BLaER1 (cell line): ENCODE results near the gene CD300LG.

Source experiments
- H3K27ac ChIP-seq: shearing (Covaris generic); formaldehyde crosslinking; 2 replicates; pipeline ENCODE4 v1.8.1; 2022
- H3K27me3 ChIP-seq: shearing (Covaris generic); formaldehyde crosslinking; 2 replicates; pipeline ENCODE4 v1.8.1; 2022
- H3K36me3 ChIP-seq: shearing (Covaris generic); formaldehyde crosslinking; 2 replicates; pipeline ENCODE4 v1.8.1; 2022
- H3K4me1 ChIP-seq: shearing (Covaris generic); formaldehyde crosslinking; 2 replicates; pipeline ENCODE4 v1.8.1; 2022
- H3K4me2 ChIP-seq: shearing (Covaris generic); formaldehyde crosslinking; 2 replicates; pipeline ENCODE4 v1.8.1; 2022
- H3K4me3 ChIP-seq: shearing (Covaris generic); formaldehyde crosslinking; 2 replicates; pipeline ENCODE4 v1.8.1; 2022
- H3K9ac ChIP-seq: shearing (Covaris generic); formaldehyde crosslinking; 2 replicates; pipeline ENCODE4 v1.8.1; 2022
- H3K9me3 ChIP-seq: shearing (Covaris generic); formaldehyde crosslinking; 2 replicates; pipeline ENCODE4 v1.8.1; 2022
- H4K20me1 ChIP-seq: shearing (Covaris generic); formaldehyde crosslinking; 2 replicates; pipeline ENCODE4 v1.8.1; 2022
- Cebpa-rat ChIP-seq: shearing (Covaris generic); IDR thresholded peaks from 2 replicates; pipeline ENCODE4 v1.8.1; 2022

CD300LG gene

GRCh38 chr17:43823350-43824084 lies 23.5 kb upstream of the CD300LG start:
- Histone ChIP-seq H3K36me3 (peaks cover 19% of the 10 kb centered on the region; the same call in 1 of the 2 replicates), H3K4me2 (no peak overlapping the region), H3K4me3 (no peak overlapping the region), H3K9me3 (no peaks in the 10 kb centered on the region), H3K9ac (no peak overlapping the region), H3K27me3 (no peaks in the 10 kb centered on the region), H4K20me1 (no peaks in the 10 kb centered on the region), H3K27ac (no peak overlapping the region), H3K4me1 (no peaks in the 10 kb centered on the region)
- TF ChIP-seq Cebpa-rat = no peak

- Histone ChIP-seq H3K4me2 (no peak overlapping the region), H3K4me1 (no peaks in the 10 kb centered on the region), H3K9ac (no peak overlapping the region), H3K27me3 (no peaks in the 10 kb centered on the region), H3K9me3 (no peaks in the 10 kb centered on the region), H3K36me3 (peaks cover 25% of the 10 kb centered on the region; the same call in 1 of the 2 replicates), H3K4me3 (no peak overlapping the region), H4K20me1 (no peaks in the 10 kb centered on the region), H3K27ac (no peak overlapping the region)
- TF ChIP-seq Cebpa-rat = no peak
These were observed 21.4 kb upstream of the CD300LG start for GRCh38 chr17:43825567-43825966.

GRCh38 chr17:43826206-43826605 lies 20.8 kb upstream of the CD300LG start:
- H3K27me3 ChIP-seq = no peaks in the 10 kb centered on the region
- no peak overlapping the region for H3K27ac ChIP-seq
- H3K9ac ChIP-seq = no peak overlapping the region

GRCh38 chr17:43827596-43827995 lies 19.4 kb upstream of the CD300LG start:
- H3K9me3 ChIP-seq = no peaks in the 10 kb centered on the region
- TF ChIP-seq Cebpa-rat = no peak
- H3K4me1 ChIP-seq = peaks cover 8% of the 10 kb centered on the region; the same call in 1 of the 2 replicates
- no peak overlapping the region for H3K4me3 ChIP-seq
- H3K9ac ChIP-seq = no peak overlapping the region
- no peak overlapping the region for H3K4me2 ChIP-seq
- no peaks in the 10 kb centered on the region for H3K27me3 ChIP-seq
- H3K27ac ChIP-seq = no peak overlapping the region
- peaks cover 21% of the 10 kb centered on the region; the same call in 1 of the 2 replicates for H3K36me3 ChIP-seq
- no peaks in the 10 kb centered on the region for H4K20me1 ChIP-seq

More at GRCh38 chr17:43826206-43826605, 20.8 kb upstream of the CD300LG start:
- no peak overlapping the region for H3K4me3 ChIP-seq
- H4K20me1 ChIP-seq = no peaks in the 10 kb centered on the region
- peaks cover 21% of the 10 kb centered on the region; the same call in 1 of the 2 replicates for H3K36me3 ChIP-seq
- no peaks in the 10 kb centered on the region for H3K9me3 ChIP-seq
- H3K4me1 ChIP-seq = no peaks in the 10 kb centered on the region
- H3K4me2 ChIP-seq = no peak overlapping the region
- TF ChIP-seq Cebpa-rat = no peak

- no peak overlapping the region for H3K27ac ChIP-seq
- H3K4me2 ChIP-seq = no peak overlapping the region
- H3K36me3 ChIP-seq = peaks cover 21% of the 10 kb centered on the region; the same call in 1 of the 2 replicates
- no peaks in the 10 kb centered on the region for H3K9me3 ChIP-seq
- TF ChIP-seq Cebpa-rat = no peak
- H4K20me1 ChIP-seq = no peaks in the 10 kb centered on the region
- H3K27me3 ChIP-seq = peaks cover 4% of the 10 kb centered on the region; the same call in 1 of the 2 replicates
- H3K4me1 ChIP-seq = peaks cover 13% of the 10 kb centered on the region; the same call in 1 of the 2 replicates
- H3K9ac ChIP-seq = no peak overlapping the region
- H3K4me3 ChIP-seq = no peak overlapping the region
These were observed 17.2 kb upstream of the CD300LG start for GRCh38 chr17:43829738-43830137.

DNA sequence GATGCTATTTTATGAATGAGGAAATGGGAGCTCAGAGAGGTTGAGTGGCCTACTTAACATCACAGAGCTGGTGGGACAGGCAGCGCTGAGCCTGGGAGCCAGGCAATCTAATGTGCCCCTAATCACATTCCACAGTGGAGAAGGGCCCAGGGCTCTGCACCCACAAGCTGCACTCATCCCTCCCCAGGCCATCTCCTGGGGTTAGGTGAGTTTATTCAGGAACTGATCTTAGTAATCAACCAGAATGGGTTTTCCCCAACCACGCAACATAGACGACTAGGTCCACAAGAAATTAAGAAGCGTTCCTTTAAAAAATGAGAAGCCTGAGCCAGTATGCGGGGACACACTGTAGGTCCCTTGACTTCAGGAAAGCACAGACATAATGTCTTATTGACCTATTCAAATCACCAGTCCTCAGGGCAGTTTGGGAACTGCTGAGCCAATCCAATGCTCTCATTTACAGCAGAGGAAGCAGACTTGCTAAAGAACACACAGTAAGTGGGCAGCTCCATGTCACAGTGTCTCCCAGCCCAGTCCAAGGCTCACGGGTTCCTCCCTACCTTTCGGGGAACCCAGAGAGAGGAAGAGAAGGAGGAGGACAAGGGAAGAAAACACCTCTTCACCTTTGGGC lies 16.4 kb upstream of the CD300LG start:
- peaks cover 17% of the 10 kb centered on the region; the same call in 1 of the 2 replicates for H3K36me3 ChIP-seq

DNA sequence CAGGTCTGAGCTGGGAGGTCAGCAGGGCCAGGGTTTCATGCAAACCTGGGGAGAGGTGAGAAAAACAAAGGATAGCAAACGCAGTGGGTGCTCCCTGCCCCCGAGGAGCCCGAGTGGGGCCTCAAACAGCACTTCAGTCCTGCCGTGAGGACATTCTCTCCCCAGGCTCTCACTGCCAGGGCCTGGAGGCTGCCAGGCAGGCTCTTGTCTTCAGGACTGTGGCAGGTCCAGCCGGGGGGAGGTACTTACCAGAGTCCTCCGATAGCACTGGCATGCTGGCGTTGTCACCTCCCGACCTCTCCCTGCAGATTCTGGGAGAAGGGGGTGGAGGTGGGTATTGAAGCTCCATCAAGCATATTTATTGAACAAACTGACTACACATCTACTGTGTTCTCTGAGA lies 15.3 kb upstream of the CD300LG start:
- Histone ChIP-seq H3K9ac (no peak overlapping the region), H3K4me1 (peaks cover 13% of the 10 kb centered on the region; the same call in 1 of the 2 replicates), H3K36me3 (peaks cover 13% of the 10 kb centered on the region; the same call in 1 of the 2 replicates), H4K20me1 (no peaks in the 10 kb centered on the region), H3K4me3 (no peak overlapping the region), H3K9me3 (no peaks in the 10 kb centered on the region), H3K27ac (no peak overlapping the region), H3K4me2 (no peak overlapping the region), H3K27me3 (peaks cover 4% of the 10 kb centered on the region; the same call in 1 of the 2 replicates)
- TF ChIP-seq Cebpa-rat = no peak

More for the DNA sequence above, 16.4 kb upstream of the CD300LG start:
- Histone ChIP-seq H3K9me3 (no peaks in the 10 kb centered on the region), H3K9ac (no peak overlapping the region), H3K4me1 (peaks cover 13% of the 10 kb centered on the region; the same call in 1 of the 2 replicates), H3K27me3 (peaks cover 4% of the 10 kb centered on the region; the same call in 1 of the 2 replicates), H3K4me2 (no peak overlapping the region), H3K4me3 (no peak overlapping the region), H3K27ac (no peak overlapping the region), H4K20me1 (no peaks in the 10 kb centered on the region)
- TF ChIP-seq Cebpa-rat = no peak

DNA sequence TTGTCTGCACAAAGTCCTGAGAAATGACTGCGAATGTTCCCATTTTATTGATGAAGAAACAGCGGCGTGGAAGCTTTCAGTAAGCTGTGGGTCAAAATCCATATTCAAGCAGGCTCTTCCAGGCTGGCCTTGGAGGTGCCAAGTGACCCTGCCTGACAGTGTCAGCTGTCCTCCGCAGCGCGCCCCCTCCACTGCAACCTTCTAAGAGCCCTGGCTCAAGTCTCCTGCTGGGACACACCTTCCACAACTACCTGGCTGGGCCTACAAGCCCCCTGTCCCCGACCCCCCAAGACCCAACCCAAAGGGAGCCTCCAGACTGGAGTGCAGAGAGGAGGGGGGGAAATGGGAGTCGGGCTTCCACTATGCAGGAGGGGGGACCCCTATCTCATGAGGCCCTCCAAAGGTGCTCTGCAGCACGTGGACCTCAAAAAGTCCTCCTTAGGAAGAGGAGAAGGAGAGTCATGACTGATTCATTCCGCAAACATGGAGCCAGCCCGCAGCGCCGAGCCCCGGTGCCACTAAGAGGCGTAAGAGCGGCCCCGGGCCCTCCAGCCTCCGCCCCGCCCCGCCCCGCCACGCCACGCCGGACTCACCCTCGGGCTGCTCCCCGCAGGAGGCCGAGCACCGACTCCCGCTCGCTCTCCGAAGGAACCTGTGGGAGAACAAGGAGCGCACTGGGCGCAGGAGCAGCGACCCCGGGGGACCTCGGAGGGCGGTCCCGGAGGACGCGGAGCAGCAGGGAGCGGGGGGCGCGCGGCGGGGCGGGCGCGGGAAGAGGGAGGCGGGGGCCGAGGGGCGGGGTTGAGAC lies 14.6 kb upstream of the CD300LG start:
- Histone ChIP-seq H3K9me3 (no peaks in the 10 kb centered on the region), H3K9ac (peak overlapping the region; percentile 73), H4K20me1 (no peaks in the 10 kb centered on the region), H3K4me3 (peak overlapping the region; percentile 73), H3K4me2 (peak overlapping the region; percentile 97), H3K36me3 (peaks cover 12% of the 10 kb centered on the region; the same call in 1 of the 2 replicates), H3K4me1 (peaks cover 13% of the 10 kb centered on the region; the same call in 1 of the 2 replicates), H3K27me3 (peaks cover 4% of the 10 kb centered on the region; the same call in 1 of the 2 replicates), H3K27ac (0 out of 2 replicates have a peak overlapping the region, but pooled peaks have one; percentile 9)
- no peak for TF ChIP-seq Cebpa-rat
